HEK293T (cell line): ENCODE data around the gene ANO6.

ENCODE experiments used
- ARNT ChIP-seq: fragments of 450-650 bp; IDR thresholded peaks from 2 replicates; pipeline ENCODE4 v1.6.1; 2017; ENCODE audit warnings: mild to moderate bottlenecking
- BHLHE40 ChIP-seq: fragments of 450-650 bp; IDR thresholded peaks from 2 replicates; pipeline ENCODE4 v1.6.1; 2016; ENCODE audit warnings: mild to moderate bottlenecking, moderate library complexity, borderline replicate concordance
- CTBP1 ChIP-seq: fragments of 450-650 bp; IDR thresholded peaks from 2 replicates; pipeline ENCODE4 v1.6.1; 2016; ENCODE audit warnings: borderline replicate concordance
- FOXA1 ChIP-seq: fragments of 450-650 bp; IDR thresholded peaks from 2 replicates; pipeline ENCODE4 v1.6.1; 2016; ENCODE audit warnings: mild to moderate bottlenecking
- NFRKB ChIP-seq: fragments of 450-650 bp; IDR thresholded peaks from 2 replicates; pipeline ENCODE4 v1.6.1; 2016; ENCODE audit warnings: mild to moderate bottlenecking, moderate library complexity
- PKNOX1 ChIP-seq: fragments of 450-650 bp; IDR thresholded peaks from 2 replicates; pipeline ENCODE4 v1.6.1; 2016
- SP1 ChIP-seq: fragments of 450-650 bp; IDR thresholded peaks from 2 replicates; pipeline ENCODE4 v1.6.1; 2017
- SUZ12 ChIP-seq: fragments of 450-650 bp; IDR thresholded peaks from 2 replicates; pipeline ENCODE4 v1.6.1; 2016; ENCODE audit warnings: mild to moderate bottlenecking
- ZNF384 ChIP-seq: fragments of 450-650 bp; IDR thresholded peaks from 2 replicates; pipeline ENCODE4 v1.6.1; 2016

GRCh38 chr12:45189766-45190403 lies 26.0 kb upstream of the ANO6 start:
- TF ChIP-seq SP1 (no peak), ARNT (no peak), CTBP1 (no peak), PKNOX1 (no peak), NFRKB (no peak), ZNF384 (no peak), FOXA1 (no peak), SUZ12 (no peak), BHLHE40 (no peak)
